HUES6 (cell line): ENCODE measurements around the gene GH2.
"Not testable (repeated sequence)": the region's sequence is repeated elsewhere in the genome, so short reads cannot be mapped to it uniquely, and the experiment has no call there.

Experiments
- H3K27ac ChIP-seq: 2 replicates; pipeline ENCODE4 v1.7.0; 2013; ENCODE audit warnings: low read depth, mild to moderate bottlenecking, low read length, inconsistent platforms
- H3K27me3 ChIP-seq: 2 replicates; pipeline ENCODE4 v1.6.1; 2013; ENCODE audit warnings: low read length; ENCODE audit not compliant: control insufficient read depth, insufficient read depth
- H3K36me3 ChIP-seq: 2 replicates; pipeline ENCODE4 v1.6.1; 2013; ENCODE audit warnings: low read length; ENCODE audit not compliant: control insufficient read depth, insufficient read depth
- H3K4me1 ChIP-seq: 2 replicates; pipeline ENCODE4 v1.6.1; 2013; ENCODE audit warnings: low read length; ENCODE audit not compliant: control insufficient read depth, insufficient read depth
- H3K4me3 ChIP-seq: 2 replicates; pipeline ENCODE4 v1.5.1; 2013; ENCODE audit warnings: low read depth, low read length
- H3K9ac ChIP-seq: one replicate; pipeline ENCODE4 v1.6.1; 2013; ENCODE audit warnings: mild to moderate bottlenecking, low read length
- H3K9me3 ChIP-seq: 2 replicates; pipeline ENCODE4 v1.6.1; 2013; ENCODE audit warnings: low read depth, low read length; ENCODE audit not compliant: control insufficient read depth, insufficient read depth

Gene GH2

GRCh38 chr17:63870292-63870665 lies 11.5 kb downstream of the GH2 start:
- not testable (repeated sequence) for H3K9me3 ChIP-seq, H3K4me3 ChIP-seq, H3K27ac ChIP-seq, H3K27me3 ChIP-seq, H3K36me3 ChIP-seq, H3K9ac ChIP-seq, H3K4me1 ChIP-seq

DNA sequence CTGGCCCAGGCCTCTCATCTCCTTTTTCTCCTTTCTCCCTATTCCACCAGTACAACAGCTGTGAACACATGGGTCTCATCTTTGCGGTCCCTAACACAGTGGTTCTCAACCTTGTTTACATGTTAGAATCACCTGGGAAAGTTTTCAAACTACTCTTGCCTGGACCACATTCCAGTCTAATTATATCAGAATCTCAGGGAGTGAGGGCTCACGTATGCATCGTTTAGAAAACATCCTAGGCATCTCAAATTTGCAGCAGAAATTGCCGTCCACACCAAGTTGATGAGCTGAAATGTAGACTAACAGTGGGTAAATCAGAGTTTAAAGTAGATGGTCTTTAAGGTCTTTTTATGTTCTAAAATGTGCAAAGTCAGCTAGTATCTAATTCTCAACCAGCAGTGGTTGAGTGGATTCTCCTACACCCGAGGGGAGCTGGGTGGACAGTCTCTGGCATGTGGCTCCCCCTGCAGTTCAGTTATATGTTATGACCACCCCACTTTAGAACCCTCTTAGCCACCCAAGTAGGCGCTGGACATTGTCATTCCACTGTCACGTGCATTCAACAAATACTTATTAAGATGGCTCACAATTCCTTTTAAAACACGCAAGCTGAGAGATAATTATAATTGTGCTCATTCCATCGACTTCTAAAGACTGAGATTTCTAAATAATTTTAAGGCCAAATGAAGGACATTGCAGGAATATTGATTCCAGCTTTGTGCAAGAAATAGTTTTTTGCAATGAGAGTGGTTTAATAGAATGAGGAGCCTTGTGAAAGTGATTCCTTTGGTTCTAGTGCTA lies 12.1 kb downstream of the GH2 start:
- not testable (repeated sequence) for H3K9me3 ChIP-seq, H3K27me3 ChIP-seq, H3K4me1 ChIP-seq, H3K36me3 ChIP-seq, H3K27ac ChIP-seq, H3K4me3 ChIP-seq, H3K9ac ChIP-seq

DNA sequence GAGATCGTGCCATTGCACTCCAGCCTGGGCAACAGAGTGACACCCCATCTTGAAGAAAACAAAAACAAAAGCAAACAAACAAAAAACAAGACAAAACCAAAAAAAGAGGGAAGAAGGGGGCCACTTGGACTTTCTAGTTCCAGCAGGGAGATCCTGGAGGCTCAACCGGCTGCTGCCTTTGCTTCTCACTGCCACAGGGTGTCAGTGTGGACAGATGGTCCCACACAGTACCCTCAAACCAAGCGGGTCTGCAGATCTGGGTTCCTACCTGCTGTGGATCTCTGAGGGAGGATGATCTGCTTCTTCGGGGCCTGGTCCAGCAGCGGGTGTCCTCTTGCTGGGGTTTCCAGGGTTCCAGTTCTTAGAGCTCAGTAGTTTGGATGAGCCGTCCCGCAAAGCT lies 15.1 kb downstream of the GH2 start:
- H3K27ac ChIP-seq, H3K36me3 ChIP-seq, H3K4me1 ChIP-seq, H3K27me3 ChIP-seq, H3K4me3 ChIP-seq, H3K9ac ChIP-seq, H3K9me3 ChIP-seq: not testable (repeated sequence)

DNA sequence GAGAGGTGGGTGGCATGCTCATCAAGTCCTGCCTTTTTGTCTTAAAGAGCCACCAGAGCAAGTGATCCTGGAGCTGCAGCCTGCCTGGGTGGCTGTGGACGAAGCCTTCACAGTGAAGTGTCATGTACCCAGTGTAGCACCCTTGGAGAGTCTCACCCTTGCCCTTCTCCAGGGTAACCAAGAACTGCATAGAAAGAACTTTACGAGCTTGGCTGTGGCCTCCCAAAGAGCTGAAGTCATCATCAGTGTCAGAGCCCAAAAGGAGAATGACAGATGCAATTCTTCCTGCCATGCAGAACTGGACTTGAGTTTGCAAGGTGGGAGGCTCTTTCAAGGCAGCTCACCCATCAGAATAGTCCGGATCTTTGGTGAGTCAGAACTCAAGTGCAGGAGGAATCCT lies 22.5 kb downstream of the GH2 start:
- H3K9me3 ChIP-seq: no peaks in the 10 kb centered on the region
- H3K4me3 ChIP-seq: no peak overlapping the region
- H3K4me1 ChIP-seq: no peaks in the 10 kb centered on the region
- no peaks in the 10 kb centered on the region for H3K36me3 ChIP-seq
- no peak overlapping the region for H3K27ac ChIP-seq
- no peak overlapping the region for H3K9ac ChIP-seq
- peaks cover 17% of the 10 kb centered on the region; the same call in 1 of the 2 replicates for H3K27me3 ChIP-seq

DNA sequence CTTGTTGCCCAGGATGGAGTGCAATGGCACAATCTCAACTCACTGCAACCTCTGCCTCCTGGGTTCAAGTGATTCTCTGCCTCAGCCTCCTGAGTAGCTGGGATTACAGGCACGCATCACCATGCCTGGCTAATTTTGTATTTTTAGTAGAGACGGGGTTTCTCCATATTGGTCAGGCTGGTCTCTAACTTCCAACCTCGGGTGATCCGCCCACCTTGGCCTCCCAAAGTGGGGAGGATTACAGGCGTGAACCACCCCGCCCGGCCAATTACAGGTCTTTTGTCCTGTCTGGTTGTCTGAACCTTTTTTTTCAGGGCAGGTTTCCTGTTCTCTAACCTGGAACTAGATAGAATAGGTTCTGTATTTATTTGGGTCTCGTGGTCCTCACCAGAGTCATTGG lies 25.3 kb downstream of the GH2 start:
- H3K27me3 ChIP-seq: peaks cover 17% of the 10 kb centered on the region; the same call in 1 of the 2 replicates
- H3K9ac ChIP-seq: not testable (repeated sequence)

DNA sequence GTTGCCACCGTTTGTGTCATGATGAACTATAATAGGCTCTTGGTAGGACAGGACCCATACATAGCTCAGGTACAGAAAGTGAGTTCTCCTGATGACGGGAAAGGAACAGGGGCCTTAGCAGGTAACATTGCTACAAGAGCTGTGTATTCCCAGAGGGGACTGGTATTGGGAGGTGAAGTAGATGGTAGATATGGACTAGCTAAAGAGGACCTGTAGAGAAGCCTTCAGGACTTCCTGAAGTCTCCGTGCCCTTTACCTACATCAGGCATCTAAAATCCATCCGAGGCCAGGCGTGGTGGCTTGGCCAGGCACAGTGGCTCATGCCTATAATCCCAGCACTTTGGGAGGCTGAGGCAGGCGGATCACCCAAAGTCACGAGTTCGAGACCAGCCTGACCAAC lies 26.6 kb downstream of the GH2 start:
- Histone ChIP-seq H3K27ac (no peak overlapping the region), H3K36me3 (no peaks in the 10 kb centered on the region), H3K9me3 (no peaks in the 10 kb centered on the region), H3K27me3 (peaks cover 14% of the 10 kb centered on the region; the same call in 1 of the 2 replicates), H3K4me3 (no peak overlapping the region), H3K4me1 (no peaks in the 10 kb centered on the region), H3K9ac (no peak overlapping the region)

More for the DNA sequence above, 25.3 kb downstream of the GH2 start:
- not testable (repeated sequence) for H3K27ac ChIP-seq, H3K36me3 ChIP-seq, H3K9me3 ChIP-seq, H3K4me3 ChIP-seq, H3K4me1 ChIP-seq

DNA sequence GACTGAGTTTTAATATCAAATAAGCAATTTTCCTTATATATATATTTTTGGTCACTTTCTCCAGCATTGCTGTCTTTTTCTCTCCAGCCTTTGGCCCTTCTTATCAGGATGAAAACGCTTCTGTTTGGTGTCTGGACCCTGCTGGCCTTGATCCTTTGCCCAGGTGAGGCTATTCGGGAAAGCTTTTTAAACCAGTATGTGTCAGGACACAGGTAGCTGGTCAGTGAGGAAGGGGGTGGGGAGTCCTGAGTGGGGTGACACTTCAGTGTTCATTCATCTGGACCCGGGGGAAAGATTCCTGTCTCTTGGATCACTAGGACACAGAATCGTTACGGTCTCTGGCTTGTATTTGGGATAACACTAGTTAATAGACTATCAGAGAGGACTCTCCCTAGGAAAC lies 27.0 kb downstream of the GH2 start:
- no peak overlapping the region for H3K9ac ChIP-seq
- no peaks in the 10 kb centered on the region for H3K36me3 ChIP-seq

GRCh38 chr17:63853260-63853659 lies 28.5 kb downstream of the GH2 start:
- Histone ChIP-seq H3K9me3 (no peaks in the 10 kb centered on the region; the same call in 1 of the 2 replicates), H3K4me1 (no peaks in the 10 kb centered on the region), H3K27me3 (peaks cover 10% of the 10 kb centered on the region), H3K4me3 (no peak overlapping the region), H3K9ac (no peak overlapping the region), H3K27ac (no peak overlapping the region), H3K36me3 (no peaks in the 10 kb centered on the region)

More for the DNA sequence above, 27.0 kb downstream of the GH2 start:
- no peaks in the 10 kb centered on the region for H3K9me3 ChIP-seq
- H3K27ac ChIP-seq: no peak overlapping the region
- no peaks in the 10 kb centered on the region for H3K4me1 ChIP-seq
- peaks cover 13% of the 10 kb centered on the region for H3K27me3 ChIP-seq
- no peak overlapping the region for H3K4me3 ChIP-seq

DNA sequence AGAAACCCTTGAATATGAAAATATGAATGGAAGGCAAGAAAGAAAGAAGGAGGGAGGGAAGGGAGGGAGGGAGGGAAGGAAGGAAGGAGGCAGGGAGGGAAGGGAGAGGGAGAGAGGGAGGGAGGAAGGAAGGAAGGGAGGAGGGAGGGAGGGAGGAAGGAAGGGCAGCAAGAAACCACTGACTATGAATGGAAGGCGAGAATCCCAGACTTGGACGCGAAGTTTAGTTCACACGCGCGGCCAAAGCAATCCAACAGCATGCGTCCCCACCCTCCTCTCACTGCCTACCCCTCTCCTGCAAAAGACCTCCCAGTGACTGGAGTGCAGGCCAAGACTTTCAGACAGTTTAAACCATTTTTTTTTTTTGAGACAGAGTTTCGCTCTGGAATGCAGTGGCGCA lies 31.3 kb downstream of the GH2 start:
- Histone ChIP-seq H3K4me3 (no peak overlapping the region), H3K4me1 (no peaks in the 10 kb centered on the region), H3K27ac (no peak overlapping the region), H3K9ac (no peak overlapping the region), H3K27me3 (peaks cover 18% of the 10 kb centered on the region), H3K36me3 (no peaks in the 10 kb centered on the region), H3K9me3 (no peaks in the 10 kb centered on the region; the same call in 1 of the 2 replicates)

DNA sequence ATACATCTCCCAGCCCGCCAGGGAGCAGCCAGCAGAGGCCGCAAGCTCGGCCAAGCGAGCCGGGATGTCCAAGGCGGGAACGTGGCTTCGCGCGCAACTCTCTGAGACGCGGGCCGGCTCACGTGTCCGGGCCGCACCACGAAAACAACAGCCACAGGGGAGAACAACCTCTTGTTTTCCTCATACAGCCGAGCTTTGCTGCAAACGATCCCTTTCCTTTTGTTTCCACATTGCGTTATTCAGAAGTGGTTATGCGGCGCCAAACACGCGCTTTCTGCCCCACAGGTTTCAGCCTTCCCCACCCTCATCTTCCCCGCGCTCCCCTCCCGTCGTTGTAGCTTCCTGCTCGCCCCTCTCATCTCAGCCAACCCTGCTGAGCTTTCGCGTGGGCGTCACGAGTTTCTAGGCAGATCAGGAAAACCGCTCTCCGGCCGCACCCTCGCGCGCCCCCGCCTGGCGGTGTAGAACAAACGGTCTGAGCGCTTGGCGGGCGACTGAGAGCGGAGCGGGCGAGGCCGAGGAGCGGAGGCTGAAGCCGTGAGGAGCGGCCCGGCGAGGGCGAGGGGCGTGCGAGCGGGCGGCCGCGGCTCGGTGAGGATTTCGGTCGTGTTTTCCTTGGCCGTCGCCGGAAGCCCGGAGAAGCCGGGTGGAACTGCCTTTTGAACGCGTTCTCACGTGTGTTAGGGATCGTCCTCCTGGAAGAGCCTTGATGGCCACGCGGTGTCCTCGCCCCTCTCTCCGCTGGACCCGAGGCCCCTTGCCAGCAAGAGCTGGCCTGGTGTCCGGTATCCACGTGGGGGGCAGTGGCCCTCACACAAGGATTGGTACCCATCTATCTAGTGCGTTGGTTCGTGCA lies 32.7 kb downstream of the GH2 start:
- H3K9ac ChIP-seq: peak overlapping the region; percentile 90
- peaks cover 18% of the 10 kb centered on the region for H3K27me3 ChIP-seq
- H3K9me3 ChIP-seq: no peaks in the 10 kb centered on the region; the same call in 1 of the 2 replicates
- peaks cover 2% of the 10 kb centered on the region; the same call in 1 of the 2 replicates for H3K4me1 ChIP-seq
- H3K27ac ChIP-seq: peak overlapping the region; percentile 62; the same call in 1 of the 2 replicates
- no peaks in the 10 kb centered on the region for H3K36me3 ChIP-seq
- peak overlapping the region; percentile 48 for H3K4me3 ChIP-seq
